GM12878 (cell line): ENCODE data around the gene ANKRD45. TPM values are rescaled to one million over a fixed set of nuclear protein-coding genes. Genes with fewer than 3 reads are reported as not detected.

Experiments
- ATAC-seq: fragments of 200-7000 bp; cut with Tn5 transposase; 3 replicates; pipeline ENCODE4 v1.9.1; 2020; ENCODE audit warnings: mild to moderate bottlenecking, moderate library complexity
- BruUV-seq: library from RNA; stranded (reverse); fragments of 400-500 nt; replicated peaks from 2 replicates; lab custom pipeline; 2021; lab: Mats Ljungman, UMichigan
- CTCF ChIA-PET: fragments of 300-600 bp; sonication (Branson Sonifier 250); formaldehyde crosslinking; extraction: SDS; loops from one replicate; lab custom pipeline; 2021; ENCODE audit warnings: inconsistent platforms; lab: Yijun Ruan, JAX
- POLR2A ChIA-PET: fragments of 350-600 bp; formaldehyde crosslinking; extraction: SDS; loops from one replicate; lab custom pipeline; 2021; ENCODE audit warnings: inconsistent platforms; lab: Charles Lee
- RAD21 ChIA-PET: fragments of 300-600 bp; sonication (Branson Sonifier 250); formaldehyde crosslinking; loops from one replicate; lab custom pipeline; 2023; ENCODE audit warnings: antibody characterized with exemption; ENCODE audit not compliant: unreplicated experiment; lab: Charles Lee
- SMC1A ChIA-PET: fragments of 300-600 bp; sonication (Branson Sonifier 250); formaldehyde crosslinking; loops from one replicate; lab custom pipeline; 2023; ENCODE audit not compliant: unreplicated experiment, uncharacterized antibody; lab: Charles Lee
- DNase-seq: peaks from one replicate; pipeline ENCODE4 v3.0.0-alpha.2; 2011; ENCODE audit warnings: low read depth, low spot score
- FAIRE-seq: peaks from 3 replicates; lab custom pipeline; 2011; peaks lifted over from hg19 to GRCh38; lab: Jason Lieb, UNC
- H2AFZ ChIP-seq: 2 replicates; pipeline ENCODE4 v1.6.0; 2011; ENCODE audit warnings: low read depth, low read length, control low read depth; ENCODE audit not compliant: control insufficient read depth
- H3K27ac ChIP-seq: 2 replicates; pipeline ENCODE4 v1.5.1; 2011; ENCODE audit warnings: control low read depth; ENCODE audit not compliant: control insufficient read depth, insufficient read depth
- H3K27me3 ChIP-seq, 2 experiments: replicated peaks in 1 of 2; 2 replicates each; pipeline versions ENCODE4 v1.6.0 to v1.6.1; 2011; ENCODE audit warnings: low read length in 1 of 2; ENCODE audit not compliant: control insufficient read depth in 2 of 2, insufficient read depth in 2 of 2
- H3K36me3 ChIP-seq, 2 experiments: 2 replicates each; pipeline ENCODE4 v1.5.1; 2011; ENCODE audit warnings: low read length in 1 of 2; ENCODE audit not compliant: control insufficient read depth in 2 of 2, insufficient read depth in 2 of 2
- H3K4me1 ChIP-seq: 2 replicates; pipeline ENCODE4 v1.6.1; 2011; ENCODE audit warnings: mild to moderate bottlenecking, low read length, moderate library complexity, mixed read lengths; ENCODE audit not compliant: control insufficient read depth, insufficient read depth
- H3K4me2 ChIP-seq: 2 replicates; pipeline ENCODE4 v1.6.0; 2011; ENCODE audit warnings: control low read depth; ENCODE audit not compliant: control insufficient read depth, insufficient read depth
- H3K4me3 ChIP-seq: fragments of 200-600 bp; sonication (generic); 2 replicates; pipeline ENCODE4 v1.5.1; 2016
- H3K79me2 ChIP-seq: 2 replicates; pipeline ENCODE4 v1.6.0; 2011; ENCODE audit warnings: low read length; ENCODE audit not compliant: control insufficient read depth, insufficient read depth
- H3K9ac ChIP-seq: 2 replicates; pipeline ENCODE4 v1.8.0; 2011; ENCODE audit warnings: low read length, control low read depth, mixed read lengths; ENCODE audit not compliant: control insufficient read depth, insufficient read depth
- H3K9me3 ChIP-seq: replicated peaks from 3 replicates; pipeline ENCODE4 v1.5.1; 2011; ENCODE audit warnings: mild to moderate bottlenecking, low read length; ENCODE audit not compliant: control insufficient read depth, insufficient read depth
- H4K20me1 ChIP-seq: 2 replicates; pipeline ENCODE4 v1.6.0; 2011; ENCODE audit not compliant: control insufficient read depth, insufficient read depth
- BRCA1 ChIP-seq: IDR thresholded peaks from 2 replicates; pipeline ENCODE4 v1.6.1; 2011; ENCODE audit warnings: low read depth, low read length, improper control_type of control experiment
- CBX3 ChIP-seq: fragments of 200-600 bp; sonication (generic); IDR thresholded peaks from 2 replicates; pipeline ENCODE4 v1.6.1; 2016; ENCODE audit warnings: low read depth, borderline replicate concordance
- CEBPB ChIP-seq, 2 experiments: fragments of 150-350 bp in 1 of 2; IDR thresholded peaks; 2 replicates each; pipeline ENCODE4 v1.6.1; 2012 to 2014; ENCODE audit warnings: low read depth in 2 of 2, low read length in 2 of 2, borderline replicate concordance in 1 of 2, inconsistent platforms in 1 of 2
- CREM ChIP-seq: IDR thresholded peaks from 2 replicates; pipeline ENCODE4 v1.6.1; 2014; ENCODE audit warnings: antibody characterized with exemption, low read depth
- RELA ChIP-seq: fragments of 450-650 bp; IDR thresholded peaks from 2 replicates; pipeline ENCODE4 v1.8.0; 2014; ENCODE audit warnings: borderline replicate concordance; ENCODE audit not compliant: partially characterized antibody
- ZNF274 ChIP-seq: IDR thresholded peaks from one replicate; pipeline ENCODE4 v1.8.0; 2011; ENCODE audit not compliant: insufficient read length, insufficient read depth
- ZNF384 ChIP-seq: IDR thresholded peaks from 2 replicates; pipeline ENCODE4 v1.6.1; 2012; ENCODE audit warnings: low read depth, mild to moderate bottlenecking, low read length, improper control_type of control experiment, borderline replicate concordance
- ZNF622 ChIP-seq: fragments of 450-650 bp; IDR thresholded peaks from 2 replicates; pipeline ENCODE4 v1.6.1; 2017; ENCODE audit warnings: mild to moderate bottlenecking, inconsistent platforms
- WGBS: methylation state at CpG from one replicate; pipeline ENCODE4 v1.1.6; 2016; ENCODE audit warnings: low lambda C conversion rate; ENCODE audit not compliant: insufficient replicate concordance, insufficient coverage; ENCODE audit errors: missing lambda C conversion rate; 5-methylcytosine and 5-hydroxymethylcytosine counted together
- in situ Hi-C: fragments of 300-500 bp; cut with MboI; formaldehyde crosslinking; loops from 9 replicates; pipeline ENCODE4 v1.14.3; 2018; ENCODE audit warnings: mixed read lengths
- intact Hi-C: fragments of 100-400 bp; cut with micrococcal nuclease; formaldehyde crosslinking; loops from one replicate; pipeline ENCODE4 v1.14.2; 2022; ENCODE audit not compliant: unreplicated experiment
- polyA plus RNA-seq, 11 experiments: library from polyadenylated mRNA; depleted of rRNA in 4 of 11; unstranded in 6 of 11; stranded (reverse) in 5 of 11; fragments of >200 nt; fragmentation: Nextera tagmentation in 4 of 11; fragmentation: Illumina TruSeq in 1 of 11; extraction: Ambion mirVana in 4 of 11; extraction: Trizol in 1 of 11; gene quantifications; 1 replicate in 1 of 11; 2 replicates in 10 of 11; pipeline versions ENCODE4 v1.2.1 to v1.2.3, GENCODE V29; 2011 to 2016; ENCODE audit warnings: inconsistent platforms in 2 of 11, missing spikeins in 2 of 11, low read depth in 1 of 11
- total RNA-seq, 4 experiments: library from RNA; depleted of rRNA in 3 of 4; stranded (reverse); fragments of >200 nt in 3 of 4; fragmentation: Illumina TruSeq in 1 of 4; extraction: Trizol in 1 of 4; gene quantifications; 2 replicates each; pipeline versions ENCODE4 v1.2.1 to v1.2.3, GENCODE V29; 2013 to 2021

Gene ANKRD45
- total and polyA plus RNA-seq, 10 of the 15 experiments (the other 5 are each of a cell fraction or from before 2014, with no cell fraction given), result 0.04 to 0.15 (median 0.13) TPM; not detected in 5

DNA sequence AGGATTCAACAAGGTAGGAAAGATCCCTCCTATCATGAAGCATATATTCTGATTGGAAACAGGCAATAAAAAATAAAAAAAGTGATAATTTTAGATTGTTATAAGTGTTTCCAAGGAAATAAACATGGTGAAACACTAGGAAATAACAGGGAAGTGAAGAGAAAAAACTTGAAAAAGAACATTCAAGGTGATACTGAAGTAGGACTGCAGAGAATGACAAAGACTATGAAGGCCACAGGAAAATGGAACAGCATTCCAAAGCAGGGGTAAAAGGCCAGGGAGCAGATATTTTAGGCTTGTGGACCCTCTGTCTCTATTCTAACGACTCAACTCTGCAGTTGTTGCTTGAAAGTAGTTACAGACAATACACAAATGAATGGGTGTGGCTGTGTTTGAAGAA lies 7.9 kb downstream of the ANKRD45 start (continued):
- TF ChIP-seq ZNF274, result no peak
- TF ChIP-seq BRCA1, result no peak
- no peak for TF ChIP-seq CBX3

DNA sequence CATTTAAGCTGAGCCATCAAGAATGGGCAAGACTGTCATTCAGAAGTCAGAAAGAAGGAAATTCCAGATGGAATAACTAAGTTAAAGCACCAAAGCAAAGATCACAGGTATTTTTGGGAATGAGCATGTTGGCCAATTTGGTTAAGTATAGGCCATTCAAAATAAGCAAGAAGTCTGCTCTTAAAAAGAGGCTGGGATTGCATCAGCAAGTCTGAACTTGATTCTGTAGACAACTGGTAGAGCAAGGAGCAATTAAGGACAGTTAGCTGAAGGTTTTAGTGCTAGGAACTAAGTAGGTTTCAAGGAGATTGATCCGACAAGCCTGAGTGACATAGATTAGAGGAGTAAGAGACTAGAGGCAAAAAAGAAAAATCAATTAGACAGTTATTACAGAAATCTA lies 8.4 kb downstream of the ANKRD45 start:
- SMC1A ChIA-PET, result no interaction called here
- no peak for FAIRE-seq
- Histone ChIP-seq H3K79me2 (no peaks in the 10 kb centered on the region), H3K4me1 (no peaks in the 10 kb centered on the region), H2AFZ (no peak overlapping the region), H3K27me3 (no peaks in the 10 kb centered on the region), H3K36me3 (no peaks in the 10 kb centered on the region), H3K27ac (no peak overlapping the region), H3K4me3 (no peak overlapping the region), H3K9ac (no peak overlapping the region), H3K4me2 (no peak overlapping the region), H4K20me1 (no peaks in the 10 kb centered on the region), H3K9me3 (no peaks in the 10 kb centered on the region)
- RAD21 ChIA-PET, result interaction anchor here (1.1 kb wide), 1 partner anchor 22 kb away, joined by 3 read pairs; no protein-coding TSS in a partner anchor
- no peak for DNase-seq
- WGBS, result 67% methylated on average over 1 of the region's 1 CpG
- intact Hi-C loops (no loop called here), in situ Hi-C loops (no loop called here)
- POLR2A ChIA-PET, result no interaction called here
- no TSS peak for BruUV-seq
- CTCF ChIA-PET, result no interaction called here
- TF ChIP-seq RELA, result no peak
- TF ChIP-seq ZNF384, result no peak
- TF ChIP-seq CREM, result no peak
- no peak for TF ChIP-seq CEBPB (IDR thresholded peaks at IDR 0.05; ENCODE audit: borderline replicate concordance in 1 of 2, low read depth in 2 of 2, low read length in 2 of 2)
- TF ChIP-seq ZNF622, result no peak
- ATAC-seq, result no peak
